DND-41 (cell line): ENCODE results near the gene OR8B8.

Source experiments
- EZH2 ChIP-seq: IDR thresholded peaks from 3 replicates; pipeline ENCODE4 v1.6.1; 2012; ENCODE audit warnings: borderline replicate concordance, low read depth, mild to moderate bottlenecking, moderate library complexity, low read length, inconsistent platforms; ENCODE audit not compliant: severe bottlenecking
- TF ChIP-seq, protein P1 (sequence below): IDR thresholded peaks from 2 replicates; pipeline ENCODE4 v1.5.1; 2012; ENCODE audit warnings: borderline replicate concordance, low read length, moderate library complexity, mild to moderate bottlenecking; ENCODE audit not compliant: poor library complexity, severe bottlenecking; ENCODE audit errors: extremely low read depth

DNA sequence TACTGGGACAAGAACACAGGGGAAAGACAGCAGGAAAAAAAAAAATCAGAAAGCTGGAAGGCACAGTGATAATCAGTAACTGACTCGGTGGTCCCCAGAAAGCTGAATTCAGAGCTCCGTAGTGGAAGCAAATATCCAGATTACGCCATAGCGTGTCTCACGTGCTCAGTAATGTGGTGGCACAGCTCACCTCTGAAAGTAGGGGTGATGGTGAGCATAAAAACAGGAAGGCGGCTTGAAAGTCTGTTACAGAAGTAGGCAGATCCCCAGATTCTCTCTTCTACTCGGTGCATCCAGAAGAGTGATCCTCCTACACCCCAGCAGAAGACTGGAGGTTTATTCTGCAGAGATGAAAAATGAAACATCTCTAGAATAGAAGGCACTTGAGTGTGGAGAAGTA, 35.6 kb downstream of the OR8B8 start:
- TF ChIP-seq EZH2 = no peak
- TF ChIP-seq, protein P1, sequence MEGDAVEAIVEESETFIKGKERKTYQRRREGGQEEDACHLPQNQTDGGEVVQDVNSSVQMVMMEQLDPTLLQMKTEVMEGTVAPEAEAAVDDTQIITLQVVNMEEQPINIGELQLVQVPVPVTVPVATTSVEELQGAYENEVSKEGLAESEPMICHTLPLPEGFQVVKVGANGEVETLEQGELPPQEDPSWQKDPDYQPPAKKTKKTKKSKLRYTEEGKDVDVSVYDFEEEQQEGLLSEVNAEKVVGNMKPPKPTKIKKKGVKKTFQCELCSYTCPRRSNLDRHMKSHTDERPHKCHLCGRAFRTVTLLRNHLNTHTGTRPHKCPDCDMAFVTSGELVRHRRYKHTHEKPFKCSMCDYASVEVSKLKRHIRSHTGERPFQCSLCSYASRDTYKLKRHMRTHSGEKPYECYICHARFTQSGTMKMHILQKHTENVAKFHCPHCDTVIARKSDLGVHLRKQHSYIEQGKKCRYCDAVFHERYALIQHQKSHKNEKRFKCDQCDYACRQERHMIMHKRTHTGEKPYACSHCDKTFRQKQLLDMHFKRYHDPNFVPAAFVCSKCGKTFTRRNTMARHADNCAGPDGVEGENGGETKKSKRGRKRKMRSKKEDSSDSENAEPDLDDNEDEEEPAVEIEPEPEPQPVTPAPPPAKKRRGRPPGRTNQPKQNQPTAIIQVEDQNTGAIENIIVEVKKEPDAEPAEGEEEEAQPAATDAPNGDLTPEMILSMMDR = no peak
